Esophagus muscularis mucosa (tissue), 4 donors: ENCODE measurements around the gene RBM20. TPM values are rescaled to one million over a fixed set of nuclear protein-coding genes. Genes with fewer than 3 reads are reported as not detected.

Source experiments
- DNase-seq: peaks from one replicate; pipeline ENCODE4 v3.0.0-alpha.2; 2017; ENCODE audit errors: extremely low spot score
- H3K27ac ChIP-seq, 4 donors: fragments of 200-600 bp; sonication (generic); replicated peaks in 1 of 4; 1 replicate in 3 of 4; 2 replicates in 1 of 4; pipeline ENCODE4 v1.5.1; 2016 to 2019; ENCODE audit warnings: mild to moderate bottlenecking in 1 of 4
- H3K27me3 ChIP-seq, 4 donors: fragments of 200-600 bp; sonication (generic); one replicate each; pipeline versions ENCODE4 v1.5.1 to v1.6.0; 2016 to 2019
- H3K36me3 ChIP-seq, 4 donors: fragments of 200-600 bp; sonication (generic); one replicate each; pipeline ENCODE4 v1.5.1; 2016 to 2019
- H3K4me1 ChIP-seq, 4 donors: fragments of 200-600 bp; sonication (generic); one replicate each; pipeline ENCODE4 v1.5.1; 2016 to 2019
- H3K4me3 ChIP-seq, 4 donors: fragments of 200-600 bp; sonication (generic); 1 replicate in 2 of 4; 2 replicates in 2 of 4; pipeline ENCODE4 v1.5.1; 2016 to 2019; ENCODE audit warnings: mild to moderate bottlenecking in 4 of 4, moderate library complexity in 1 of 4
- H3K9me3 ChIP-seq, 4 donors: fragments of 200-600 bp; sonication (generic); 1 replicate in 3 of 4; 2 replicates in 1 of 4; pipeline ENCODE4 v1.5.1; 2016 to 2019
- CTCF ChIP-seq, 3 experiments: fragments of 200-600 bp in 2 of 3; fragments of 450-650 bp in 1 of 3; sonication (generic) in 2 of 3; IDR thresholded peaks; one replicate each; pipeline ENCODE4 v1.5.1; 2017 to 2019; ENCODE audit warnings: antibody characterized with exemption in 3 of 3, mild to moderate bottlenecking in 2 of 3, moderate library complexity in 1 of 3
- EP300 ChIP-seq: sonication (generic); formaldehyde crosslinking; IDR thresholded peaks from one replicate; pipeline ENCODE4 v1.6.1; 2017; ENCODE audit warnings: antibody characterized with exemption
- POLR2A ChIP-seq: fragments of 450-650 bp; IDR thresholded peaks from one replicate; pipeline ENCODE4 v1.6.1; 2017; ENCODE audit warnings: antibody characterized with exemption, moderate library complexity, mild to moderate bottlenecking, low read depth
- POLR2AphosphoS5 ChIP-seq, 2 donors: sonication (generic); formaldehyde crosslinking; IDR thresholded peaks; one replicate each; pipeline ENCODE4 v1.6.1; 2017; ENCODE audit warnings: antibody characterized with exemption in 2 of 2
- WGBS: methylation state at CpG from one replicate; pipeline ENCODE4 v1.1.5; 2018; 5-methylcytosine and 5-hydroxymethylcytosine counted together
- intact Hi-C: fragments of 100-400 bp; cut with DNase I; formaldehyde crosslinking; loops from one replicate; pipeline ENCODE4 v1.15.1; 2023
- total RNA-seq, 4 donors: library from RNA; depleted of rRNA; stranded (reverse); fragments of >200 nt; gene quantifications; one replicate each; pipeline versions ENCODE4 v1.1.0 to v1.2.1, GENCODE V29; 2016

The RBM20 gene
- total RNA-seq, 4 donors from 2014 or later, result 5.3 to 7.7 (median 5.8) TPM

- H3K27ac ChIP-seq, result peak overlapping the region in 1 of 4 donors; percentile 10
- no peaks in the 10 kb centered on the region for H3K27me3 ChIP-seq
- H3K4me1 ChIP-seq, result peaks cover 7 to 25% (median 11%) of the 10 kb centered on the region in 4 donors
- intact Hi-C loops, result no loop called here
- no peaks in the 10 kb centered on the region for H3K36me3 ChIP-seq
- H3K4me3 ChIP-seq, result no peak overlapping the region
- no peaks in the 10 kb centered on the region for H3K9me3 ChIP-seq
- DNase-seq, result no peak
- WGBS, result 85% methylated on average over 8 of the region's 8 CpGs
- TF ChIP-seq POLR2A (no peak), POLR2AphosphoS5 (IDR thresholded peaks at IDR 0.05) (peak in 1 of 2 donors; percentile 41), CTCF (IDR thresholded peaks at IDR 0.05) (no peak), EP300 (no peak)
These were observed 130.2 kb downstream of the RBM20 start for GRCh38 chr10:110774069-110775019.

GRCh38 chr10:110775020-110775375 is 130.9 kb downstream of the RBM20 start:
- TF ChIP-seq EP300, result no peak
- TF ChIP-seq POLR2AphosphoS5 (IDR thresholded peaks at IDR 0.05), result no peak
- no peak for TF ChIP-seq POLR2A
- no peak for TF ChIP-seq CTCF (IDR thresholded peaks at IDR 0.05)
- H3K27me3 ChIP-seq, result no peaks in the 10 kb centered on the region
- H3K36me3 ChIP-seq, result no peaks in the 10 kb centered on the region
- H3K4me1 ChIP-seq, result peaks cover 7 to 25% (median 11%) of the 10 kb centered on the region in 4 donors
- intact Hi-C loops, result no loop called here
- no peak overlapping the region for H3K27ac ChIP-seq
- no peak for DNase-seq
- WGBS, result 93% methylated on average over 4 of the region's 4 CpGs
- H3K9me3 ChIP-seq, result no peaks in the 10 kb centered on the region
- H3K4me3 ChIP-seq, result no peak overlapping the region

GRCh38 chr10:110775406-110775805 is 131.3 kb downstream of the RBM20 start:
- Histone ChIP-seq H3K27ac (no peak overlapping the region), H3K4me1 (peaks cover 7 to 25% (median 11%) of the 10 kb centered on the region in 4 donors), H3K36me3 (no peaks in the 10 kb centered on the region), H3K4me3 (no peak overlapping the region), H3K27me3 (no peaks in the 10 kb centered on the region), H3K9me3 (no peaks in the 10 kb centered on the region)
- TF ChIP-seq POLR2A (no peak), EP300 (no peak), POLR2AphosphoS5 (IDR thresholded peaks at IDR 0.05) (no peak), CTCF (IDR thresholded peaks at IDR 0.05) (no peak)
- DNase-seq, result no peak
- 98% methylated on average over 4 of the region's 4 CpGs for WGBS
- intact Hi-C loops, result no loop called here

- Histone ChIP-seq H3K4me1 (peaks cover 7 to 30% (median 11%) of the 10 kb centered on the region in 4 donors), H3K4me3 (no peak overlapping the region), H3K27me3 (no peaks in the 10 kb centered on the region), H3K27ac (no peak overlapping the region), H3K9me3 (no peaks in the 10 kb centered on the region), H3K36me3 (no peaks in the 10 kb centered on the region)
- TF ChIP-seq CTCF (IDR thresholded peaks at IDR 0.05) (no peak), POLR2A (no peak), EP300 (no peak), POLR2AphosphoS5 (IDR thresholded peaks at IDR 0.05) (no peak)
- 97% methylated on average over 3 of the region's 3 CpGs for WGBS
- DNase-seq, result no peak
- intact Hi-C loops, result no loop called here
These were observed 132.9 kb downstream of the RBM20 start for GRCh38 chr10:110777017-110777416.
